ENCODE results near the gene CLCF1. TPM values are rescaled to one million over a fixed set of nuclear protein-coding genes. Genes with fewer than 3 reads are reported as not detected.

The CLCF1 gene
- polyA plus RNA-seq, 1 of the 3 experiments (the other 2 are of a cell fraction), result 27.0 TPM

DNA sequence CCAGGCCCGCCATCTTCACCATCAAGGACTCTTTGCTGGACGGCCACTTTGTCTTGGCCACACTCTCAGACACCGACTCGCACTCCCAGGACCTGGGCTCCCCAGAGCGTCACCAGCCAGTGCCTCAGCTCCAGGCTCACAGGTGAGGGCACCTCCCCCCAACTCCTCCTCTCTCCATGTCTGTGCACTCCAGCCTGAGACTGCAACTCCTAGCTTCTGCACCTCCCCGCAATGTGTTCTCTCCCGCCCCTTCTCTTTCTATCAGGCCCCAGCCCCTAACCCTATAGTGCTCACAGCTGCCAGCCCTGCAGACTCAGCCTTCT is 22.8 kb upstream of the CLCF1 start:
- H3K4me2 ChIP-seq, result no peak overlapping the region
- H3K9me3 ChIP-seq, result no peaks in the 10 kb centered on the region
- peaks cover 14% of the 10 kb centered on the region for H4K20me1 ChIP-seq (ENCODE audit: insufficient read depth)
- peaks cover 9% of the 10 kb centered on the region for H3F3A ChIP-seq (replicated peaks; ENCODE audit: insufficient read depth)
- POLR2A ChIA-PET, result interaction anchor here (1.1 kb wide), 1 partner anchor 24 kb away, joined by 3 read pairs; no protein-coding TSS in a partner anchor
- H3K9me2 ChIP-seq, result no peaks in the 10 kb centered on the region
- H3K79me2 ChIP-seq (ENCODE audit: insufficient read depth), result peaks cover 34% of the 10 kb centered on the region
- peaks cover 8 to 22% of the 10 kb centered on the region in 2 experiments for H3K36me3 ChIP-seq (replicated peaks in 1 of 2; ENCODE audit: control insufficient read depth in 1 of 2, insufficient read depth in 2 of 2, low read length in 1 of 2)
- CTCF ChIA-PET, result interaction anchor here (0.7 to 4.9 kb wide), 5 partner anchors 14 to 110 kb away, joined by 3 to 29 read pairs (median 5); partner anchors contain the start of gene TMEM134
- no peak overlapping the region for H3K4me3 ChIP-seq (ENCODE audit: low read depth in 2 of 2, low read length in 1 of 2)
- no peak overlapping the region for H2AFZ ChIP-seq (ENCODE audit: low read depth)
- TF ChIP-seq GATA2 (CRISPR knock-in tag; IDR thresholded peaks at IDR 0.05) (no peak), EZH2phosphoT487 (IDR thresholded peaks at IDR 0.05; ENCODE audit: borderline replicate concordance, low read depth) (no peak), TAF1 (IDR thresholded peaks at IDR 0.05; ENCODE audit: borderline replicate concordance, low read depth, low read length) (no peak), SIN3A (IDR thresholded peaks at IDR 0.05; ENCODE audit: borderline replicate concordance, low read depth, low read length) (no peak), GABPA (IDR thresholded peaks at IDR 0.05; ENCODE audit: low read depth) (no peak), TCF12 (IDR thresholded peaks at IDR 0.05) (no peak), JUND (IDR thresholded peaks at IDR 0.05) (no peak), FOSL2 (IDR thresholded peaks at IDR 0.05; ENCODE audit: borderline replicate concordance, low read depth) (no peak), RFX5 (IDR thresholded peaks at IDR 0.05; ENCODE audit: low read length) (no peak), POLR2AphosphoS5 (IDR thresholded peaks at IDR 0.05; ENCODE audit: low read depth, low read length) (no peak), NRF1 (IDR thresholded peaks at IDR 0.05; ENCODE audit: low read depth, low read length) (no peak), FOXM1 (IDR thresholded peaks at IDR 0.05; ENCODE audit: low read depth) (no peak)
- TF ChIP-seq, protein P1, sequence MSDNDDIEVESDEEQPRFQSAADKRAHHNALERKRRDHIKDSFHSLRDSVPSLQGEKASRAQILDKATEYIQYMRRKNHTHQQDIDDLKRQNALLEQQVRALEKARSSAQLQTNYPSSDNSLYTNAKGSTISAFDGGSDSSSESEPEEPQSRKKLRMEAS (IDR thresholded peaks at IDR 0.05; ENCODE audit: low read depth), result no peak
- no peaks in the 10 kb centered on the region for H3K27me3 ChIP-seq (ENCODE audit: insufficient read depth)
- peaks cover 6 to 21% of the 10 kb centered on the region in 2 experiments; a peak in 2 of 4 replicates for H3K4me1 ChIP-seq (ENCODE audit: control insufficient read depth in 1 of 2, insufficient read depth in 2 of 2, low read depth in 1 of 2, low read length in 1 of 2)
- no peak for DNase-seq
- H3K9ac ChIP-seq, result no peak overlapping the region
- H3K27ac ChIP-seq (ENCODE audit: low read depth in 2 of 2, low read length in 1 of 2), result no peak overlapping the region
- WGBS (ENCODE audit: low lambda C conversion rate), result 90% methylated on average over 7 of the region's 7 CpGs

DNA sequence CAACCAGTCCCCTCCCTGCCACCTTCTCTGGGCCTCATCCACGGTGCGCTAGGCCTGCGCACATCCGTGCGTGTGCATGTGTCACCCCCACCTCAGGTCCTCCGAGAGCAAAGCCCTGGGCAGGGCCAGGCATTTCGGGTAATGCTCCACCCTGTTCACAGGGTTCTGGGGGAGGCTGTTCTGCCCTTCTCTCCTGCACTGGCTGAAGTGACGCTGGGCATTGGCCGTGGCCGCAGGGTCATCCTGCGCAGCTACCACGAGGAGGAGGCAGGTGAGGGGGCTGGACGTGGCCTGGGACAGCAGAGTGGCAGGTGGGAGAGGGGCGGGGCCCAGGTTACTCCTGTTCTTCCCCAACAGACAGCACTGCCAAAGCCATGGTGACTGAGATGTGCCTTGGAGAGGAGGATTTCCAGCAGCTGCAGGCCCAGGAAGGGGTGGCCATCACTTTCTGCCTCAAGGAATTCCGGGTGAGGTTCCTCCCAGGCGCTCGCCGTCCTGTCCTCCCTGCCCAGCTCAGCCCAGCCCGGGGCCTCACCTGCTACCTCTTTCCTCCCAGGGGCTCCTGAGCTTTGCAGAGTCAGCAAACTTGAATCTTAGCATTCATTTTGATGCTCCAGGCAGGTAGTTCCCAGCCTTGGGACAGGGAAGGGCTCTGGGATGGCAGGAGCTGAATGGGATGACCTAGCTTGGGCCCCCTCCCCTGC is 22.3 kb upstream of the CLCF1 start:
- Histone ChIP-seq H2AFZ (ENCODE audit: low read depth) (no peak overlapping the region), H3K4me2 (no peak overlapping the region), H3K9me2 (no peaks in the 10 kb centered on the region), H3K79me2 (ENCODE audit: insufficient read depth) (peaks cover 34% of the 10 kb centered on the region), H4K20me1 (ENCODE audit: insufficient read depth) (peaks cover 13% of the 10 kb centered on the region), H3K27ac (ENCODE audit: low read depth in 2 of 2, low read length in 1 of 2) (no peak overlapping the region), H3K27me3 (ENCODE audit: insufficient read depth) (no peaks in the 10 kb centered on the region), H3K9ac (no peak overlapping the region), H3F3A (replicated peaks; ENCODE audit: insufficient read depth) (peaks cover 11% of the 10 kb centered on the region), H3K9me3 (no peaks in the 10 kb centered on the region), H3K4me1 (ENCODE audit: control insufficient read depth in 1 of 2, insufficient read depth in 2 of 2, low read depth in 1 of 2, low read length in 1 of 2) (peaks cover 6 to 24% of the 10 kb centered on the region in 2 experiments; a peak in 2 of 4 replicates), H3K4me3 (ENCODE audit: low read depth in 2 of 2, low read length in 1 of 2) (no peak overlapping the region), H3K36me3 (replicated peaks in 1 of 2; ENCODE audit: control insufficient read depth in 1 of 2, insufficient read depth in 2 of 2, low read length in 1 of 2) (peaks cover 8 to 22% of the 10 kb centered on the region in 2 experiments)
- POLR2A ChIA-PET, result interaction anchor here (1.1 kb wide), 1 partner anchor 25 kb away, joined by 3 read pairs; no protein-coding TSS in a partner anchor
- no peak for DNase-seq
- CTCF ChIA-PET, result interaction anchor here (1.2 to 4.9 kb wide), 3 partner anchors 13 to 74 kb away, joined by 3 to 29 read pairs (median 5); partner anchors contain the start of gene TMEM134
- 98% methylated on average over 10 of the region's 19 CpGs for WGBS (ENCODE audit: low lambda C conversion rate)
- TF ChIP-seq RFX5 (IDR thresholded peaks at IDR 0.05; ENCODE audit: low read length) (no peak), NFIC (IDR thresholded peaks at IDR 0.05; ENCODE audit: borderline replicate concordance) (no peak), CHD2 (IDR thresholded peaks at IDR 0.05; ENCODE audit: low read length, partially characterized antibody) (no peak), EZH2phosphoT487 (IDR thresholded peaks at IDR 0.05; ENCODE audit: borderline replicate concordance, low read depth) (no peak), SIN3A (IDR thresholded peaks at IDR 0.05; ENCODE audit: borderline replicate concordance, low read depth, low read length) (no peak), TEAD4 (IDR thresholded peaks at IDR 0.05; ENCODE audit: borderline replicate concordance, insufficient read depth) (no peak), TAF1 (IDR thresholded peaks at IDR 0.05; ENCODE audit: borderline replicate concordance, low read depth, low read length) (no peak), NRF1 (IDR thresholded peaks at IDR 0.05; ENCODE audit: low read depth, low read length) (no peak), FOXM1 (IDR thresholded peaks at IDR 0.05; ENCODE audit: low read depth) (no peak), JUND (IDR thresholded peaks at IDR 0.05) (no peak), GATA2 (CRISPR knock-in tag; IDR thresholded peaks at IDR 0.05) (no peak), MXI1 (IDR thresholded peaks at IDR 0.05; ENCODE audit: low read depth, low read length) (no peak)
- TF ChIP-seq, protein P2, sequence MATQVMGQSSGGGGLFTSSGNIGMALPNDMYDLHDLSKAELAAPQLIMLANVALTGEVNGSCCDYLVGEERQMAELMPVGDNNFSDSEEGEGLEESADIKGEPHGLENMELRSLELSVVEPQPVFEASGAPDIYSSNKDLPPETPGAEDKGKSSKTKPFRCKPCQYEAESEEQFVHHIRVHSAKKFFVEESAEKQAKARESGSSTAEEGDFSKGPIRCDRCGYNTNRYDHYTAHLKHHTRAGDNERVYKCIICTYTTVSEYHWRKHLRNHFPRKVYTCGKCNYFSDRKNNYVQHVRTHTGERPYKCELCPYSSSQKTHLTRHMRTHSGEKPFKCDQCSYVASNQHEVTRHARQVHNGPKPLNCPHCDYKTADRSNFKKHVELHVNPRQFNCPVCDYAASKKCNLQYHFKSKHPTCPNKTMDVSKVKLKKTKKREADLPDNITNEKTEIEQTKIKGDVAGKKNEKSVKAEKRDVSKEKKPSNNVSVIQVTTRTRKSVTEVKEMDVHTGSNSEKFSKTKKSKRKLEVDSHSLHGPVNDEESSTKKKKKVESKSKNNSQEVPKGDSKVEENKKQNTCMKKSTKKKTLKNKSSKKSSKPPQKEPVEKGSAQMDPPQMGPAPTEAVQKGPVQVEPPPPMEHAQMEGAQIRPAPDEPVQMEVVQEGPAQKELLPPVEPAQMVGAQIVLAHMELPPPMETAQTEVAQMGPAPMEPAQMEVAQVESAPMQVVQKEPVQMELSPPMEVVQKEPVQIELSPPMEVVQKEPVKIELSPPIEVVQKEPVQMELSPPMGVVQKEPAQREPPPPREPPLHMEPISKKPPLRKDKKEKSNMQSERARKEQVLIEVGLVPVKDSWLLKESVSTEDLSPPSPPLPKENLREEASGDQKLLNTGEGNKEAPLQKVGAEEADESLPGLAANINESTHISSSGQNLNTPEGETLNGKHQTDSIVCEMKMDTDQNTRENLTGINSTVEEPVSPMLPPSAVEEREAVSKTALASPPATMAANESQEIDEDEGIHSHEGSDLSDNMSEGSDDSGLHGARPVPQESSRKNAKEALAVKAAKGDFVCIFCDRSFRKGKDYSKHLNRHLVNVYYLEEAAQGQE (IDR thresholded peaks at IDR 0.05; ENCODE audit: low read depth, low read length), result no peak
- TF ChIP-seq, protein P3, sequence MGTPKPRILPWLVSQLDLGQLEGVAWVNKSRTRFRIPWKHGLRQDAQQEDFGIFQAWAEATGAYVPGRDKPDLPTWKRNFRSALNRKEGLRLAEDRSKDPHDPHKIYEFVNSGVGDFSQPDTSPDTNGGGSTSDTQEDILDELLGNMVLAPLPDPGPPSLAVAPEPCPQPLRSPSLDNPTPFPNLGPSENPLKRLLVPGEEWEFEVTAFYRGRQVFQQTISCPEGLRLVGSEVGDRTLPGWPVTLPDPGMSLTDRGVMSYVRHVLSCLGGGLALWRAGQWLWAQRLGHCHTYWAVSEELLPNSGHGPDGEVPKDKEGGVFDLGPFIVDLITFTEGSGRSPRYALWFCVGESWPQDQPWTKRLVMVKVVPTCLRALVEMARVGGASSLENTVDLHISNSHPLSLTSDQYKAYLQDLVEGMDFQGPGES (IDR thresholded peaks at IDR 0.05; ENCODE audit: low read depth, low read length), result no peak
- TF ChIP-seq, protein P4, sequence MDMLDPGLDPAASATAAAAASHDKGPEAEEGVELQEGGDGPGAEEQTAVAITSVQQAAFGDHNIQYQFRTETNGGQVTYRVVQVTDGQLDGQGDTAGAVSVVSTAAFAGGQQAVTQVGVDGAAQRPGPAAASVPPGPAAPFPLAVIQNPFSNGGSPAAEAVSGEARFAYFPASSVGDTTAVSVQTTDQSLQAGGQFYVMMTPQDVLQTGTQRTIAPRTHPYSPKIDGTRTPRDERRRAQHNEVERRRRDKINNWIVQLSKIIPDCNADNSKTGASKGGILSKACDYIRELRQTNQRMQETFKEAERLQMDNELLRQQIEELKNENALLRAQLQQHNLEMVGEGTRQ (IDR thresholded peaks at IDR 0.05; ENCODE audit: borderline replicate concordance, low read depth, low read length), result no peak
